Testis (tissue), 3 donors: ENCODE data around the gene LRRC8D. TPM values are rescaled to one million over a fixed set of nuclear protein-coding genes. Genes with fewer than 3 reads are reported as not detected.

Experiments
- DNase-seq: peaks from one replicate; pipeline ENCODE4 v3.0.0-alpha.2; 2019
- H3K27ac ChIP-seq, 2 donors: fragments of 200-600 bp; sonication (generic); one replicate each; pipeline ENCODE4 v1.5.1; 2019
- H3K27me3 ChIP-seq: fragments of 200-600 bp; sonication (generic); one replicate; pipeline ENCODE4 v1.5.1; 2019
- H3K36me3 ChIP-seq: fragments of 200-600 bp; sonication (generic); one replicate; pipeline ENCODE4 v1.5.1; 2017; ENCODE audit warnings: low read depth; ENCODE audit errors: missing control alignments
- H3K4me1 ChIP-seq: fragments of 200-600 bp; sonication (generic); one replicate; pipeline ENCODE4 v1.5.1; 2019
- H3K4me3 ChIP-seq, 2 donors: fragments of 200-600 bp; sonication (generic); one replicate each; pipeline ENCODE4 v1.5.1; 2017 to 2019
- H3K9me3 ChIP-seq: fragments of 200-600 bp; sonication (generic); one replicate; pipeline ENCODE4 v1.5.1; 2017
- POLR2A ChIP-seq: fragments of 450-650 bp; IDR thresholded peaks from one replicate; pipeline ENCODE4 v1.6.1; 2017; ENCODE audit warnings: antibody characterized with exemption, mild to moderate bottlenecking, moderate library complexity
- WGBS, 2 donors: methylation state at CpG; one replicate each; pipeline ENCODE4 v1.1.5; 2018; 5-methylcytosine and 5-hydroxymethylcytosine counted together
- intact Hi-C: fragments of 100-400 bp; cut with DNase I; formaldehyde crosslinking; loops from one replicate; pipeline ENCODE4 v1.15.1; 2023; ENCODE audit warnings: low total_unique reads
- polyA plus RNA-seq: library from polyadenylated mRNA; stranded (reverse); fragments of 350-450 nt; fragmentation: Illumina TruSeq; extraction: RNeasy Lipid Tissue Mini Kit (QIAGEN cat#74804); gene quantifications from one replicate; pipeline ENCODE4 v1.2.3, GENCODE V29; 2014; ENCODE audit warnings: low read depth, low replicate concordance; ENCODE audit not compliant: insufficient read depth
- total RNA-seq, 2 donors: library from RNA; depleted of rRNA; stranded (reverse); fragments of >200 nt; gene quantifications; one replicate each; pipeline ENCODE4 v1.2.3, GENCODE V29; 2016
- TF ChIP-seq, protein P1 (sequence below), 3 experiments: fragments of 450-650 bp in 2 of 3; fragments of 200-600 bp in 1 of 3; sonication (generic) in 1 of 3; IDR thresholded peaks; one replicate each; pipeline ENCODE4 v1.5.1; 2016 to 2019; ENCODE audit warnings: antibody characterized with exemption in 3 of 3, mild to moderate bottlenecking in 2 of 3, moderate library complexity in 1 of 3

Gene LRRC8D
- total and polyA plus RNA-seq, 3 donors from 2014 or later, result 20.8 to 46.1 (median 41.1) TPM

- 78 to 86% methylated on average over 5 of the region's 5 CpGs for whole genome bisulfite sequencing, 2 donors
- Histone ChIP-seq H3K4me1 (peaks cover 4% of the 10 kb centered on the region), H3K4me3 (no peak overlapping the region), H3K9me3 (no peaks in the 10 kb centered on the region), H3K27ac (no peak overlapping the region), H3K27me3 (no peaks in the 10 kb centered on the region), H3K36me3 (no peaks in the 10 kb centered on the region)
- no peak for TF ChIP-seq POLR2A
- TF ChIP-seq, protein P1, sequence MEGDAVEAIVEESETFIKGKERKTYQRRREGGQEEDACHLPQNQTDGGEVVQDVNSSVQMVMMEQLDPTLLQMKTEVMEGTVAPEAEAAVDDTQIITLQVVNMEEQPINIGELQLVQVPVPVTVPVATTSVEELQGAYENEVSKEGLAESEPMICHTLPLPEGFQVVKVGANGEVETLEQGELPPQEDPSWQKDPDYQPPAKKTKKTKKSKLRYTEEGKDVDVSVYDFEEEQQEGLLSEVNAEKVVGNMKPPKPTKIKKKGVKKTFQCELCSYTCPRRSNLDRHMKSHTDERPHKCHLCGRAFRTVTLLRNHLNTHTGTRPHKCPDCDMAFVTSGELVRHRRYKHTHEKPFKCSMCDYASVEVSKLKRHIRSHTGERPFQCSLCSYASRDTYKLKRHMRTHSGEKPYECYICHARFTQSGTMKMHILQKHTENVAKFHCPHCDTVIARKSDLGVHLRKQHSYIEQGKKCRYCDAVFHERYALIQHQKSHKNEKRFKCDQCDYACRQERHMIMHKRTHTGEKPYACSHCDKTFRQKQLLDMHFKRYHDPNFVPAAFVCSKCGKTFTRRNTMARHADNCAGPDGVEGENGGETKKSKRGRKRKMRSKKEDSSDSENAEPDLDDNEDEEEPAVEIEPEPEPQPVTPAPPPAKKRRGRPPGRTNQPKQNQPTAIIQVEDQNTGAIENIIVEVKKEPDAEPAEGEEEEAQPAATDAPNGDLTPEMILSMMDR (IDR thresholded peaks at IDR 0.05), result no peak
- DNase-seq, result no peak
- intact Hi-C loops, result no loop called here
Observed at GRCh38 chr1:89951766-89952604, 131.2 kb downstream of the LRRC8D start.

- Histone ChIP-seq H3K9me3 (no peaks in the 10 kb centered on the region), H3K4me1 (peaks cover 4% of the 10 kb centered on the region), H3K27ac (no peak overlapping the region), H3K4me3 (no peak overlapping the region), H3K36me3 (no peaks in the 10 kb centered on the region), H3K27me3 (no peaks in the 10 kb centered on the region)
- WGBS, 2 donors, result 93 to 94% methylated on average over 2 of the region's 2 CpGs
- TF ChIP-seq, protein P1 (IDR thresholded peaks at IDR 0.05), result no peak
- no peak for TF ChIP-seq POLR2A
- no peak for DNase-seq
- intact Hi-C loops, result no loop called here
Observed at GRCh38 chr1:89952605-89953130, 131.8 kb downstream of the LRRC8D start.

- H3K27ac ChIP-seq, result no peak overlapping the region
- H3K4me1 ChIP-seq, result peaks cover 2% of the 10 kb centered on the region
- no peaks in the 10 kb centered on the region for H3K36me3 ChIP-seq
- H3K27me3 ChIP-seq, result no peaks in the 10 kb centered on the region
- no peaks in the 10 kb centered on the region for H3K9me3 ChIP-seq
- WGBS, 2 donors, result 70 to 73% methylated on average over 1 of the region's 1 CpG
- no peak for TF ChIP-seq POLR2A
- TF ChIP-seq, protein P1 (IDR thresholded peaks at IDR 0.05), result no peak
- DNase-seq, result no peak
- intact Hi-C loops, result no loop called here
- no peak overlapping the region for H3K4me3 ChIP-seq
Observed at GRCh38 chr1:89953131-89953626, 132.3 kb downstream of the LRRC8D start.

DNA sequence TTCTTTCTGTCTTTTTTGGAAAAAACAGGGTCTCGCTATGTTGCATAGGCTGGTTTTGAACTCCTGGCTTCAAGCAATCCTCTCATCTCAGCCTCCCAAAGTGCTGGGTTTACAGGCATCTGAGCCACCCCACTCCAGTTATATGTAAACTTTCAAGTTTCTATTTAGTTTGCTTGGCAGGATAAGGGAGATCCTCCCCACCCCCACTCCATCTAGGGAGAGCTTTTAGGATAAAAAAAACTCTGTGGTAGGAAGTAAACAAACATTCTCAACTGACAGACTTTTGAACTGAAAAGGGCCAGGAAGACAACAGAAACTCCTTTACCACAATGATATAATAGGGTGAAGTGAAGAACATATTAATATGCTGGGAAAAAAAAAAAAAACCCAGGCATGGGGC lies 133.1 kb downstream of the LRRC8D start:
- Histone ChIP-seq H3K27ac (no peak overlapping the region), H3K27me3 (no peaks in the 10 kb centered on the region), H3K4me3 (no peak overlapping the region), H3K36me3 (no peaks in the 10 kb centered on the region), H3K4me1 (no peaks in the 10 kb centered on the region), H3K9me3 (no peaks in the 10 kb centered on the region)
- WGBS, 2 donors, result 88 to 100% methylated on average over 1 of the region's 1 CpG
- DNase-seq, result no peak
- intact Hi-C loops, result no loop called here
- TF ChIP-seq POLR2A, result no peak
- TF ChIP-seq, protein P1 (IDR thresholded peaks at IDR 0.05), result no peak
